Retinal pigment epithelial cell (primary cell): Measurements from ENCODE around the gene SIX3.

Experiments
- DNase-seq: peaks from one replicate; pipeline ENCODE4 v3.0.0-alpha.2; 2010; ENCODE audit warnings: low read depth
- H3K4me3 ChIP-seq: 2 replicates; pipeline ENCODE4 v1.5.1; 2011; ENCODE audit warnings: mild to moderate bottlenecking, low read length, control low read depth, moderate library complexity
- TF ChIP-seq, protein P1 (sequence below): conservative IDR thresholded peaks from 2 replicates; pipeline ENCODE4 v1.5.1; 2011; ENCODE audit warnings: low read depth, low read length, control low read depth, inconsistent platforms

The SIX3 gene

DNA sequence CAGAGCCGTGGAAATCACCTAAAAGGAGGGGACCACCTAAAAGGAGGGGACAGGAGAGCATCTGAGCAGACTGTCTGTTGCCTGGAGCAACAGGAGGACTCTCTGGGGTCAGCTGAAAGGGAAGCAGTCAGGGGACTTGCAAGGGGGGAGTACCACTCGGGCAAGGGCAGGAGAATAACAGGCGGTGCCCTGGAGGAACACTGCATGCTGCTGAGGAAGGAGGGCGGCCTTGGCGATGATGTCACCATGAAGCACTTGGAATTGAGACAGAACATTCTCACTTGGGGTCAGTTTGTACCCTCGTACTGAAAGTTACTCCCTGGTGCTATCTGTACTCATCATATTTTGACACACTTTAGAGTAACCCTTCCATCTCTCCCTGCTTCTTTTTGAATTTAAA, 18.4 kb downstream of the SIX3 start:
- no peak for DNase-seq
- H3K4me3 ChIP-seq: no peak overlapping the region
- TF ChIP-seq, protein P1, sequence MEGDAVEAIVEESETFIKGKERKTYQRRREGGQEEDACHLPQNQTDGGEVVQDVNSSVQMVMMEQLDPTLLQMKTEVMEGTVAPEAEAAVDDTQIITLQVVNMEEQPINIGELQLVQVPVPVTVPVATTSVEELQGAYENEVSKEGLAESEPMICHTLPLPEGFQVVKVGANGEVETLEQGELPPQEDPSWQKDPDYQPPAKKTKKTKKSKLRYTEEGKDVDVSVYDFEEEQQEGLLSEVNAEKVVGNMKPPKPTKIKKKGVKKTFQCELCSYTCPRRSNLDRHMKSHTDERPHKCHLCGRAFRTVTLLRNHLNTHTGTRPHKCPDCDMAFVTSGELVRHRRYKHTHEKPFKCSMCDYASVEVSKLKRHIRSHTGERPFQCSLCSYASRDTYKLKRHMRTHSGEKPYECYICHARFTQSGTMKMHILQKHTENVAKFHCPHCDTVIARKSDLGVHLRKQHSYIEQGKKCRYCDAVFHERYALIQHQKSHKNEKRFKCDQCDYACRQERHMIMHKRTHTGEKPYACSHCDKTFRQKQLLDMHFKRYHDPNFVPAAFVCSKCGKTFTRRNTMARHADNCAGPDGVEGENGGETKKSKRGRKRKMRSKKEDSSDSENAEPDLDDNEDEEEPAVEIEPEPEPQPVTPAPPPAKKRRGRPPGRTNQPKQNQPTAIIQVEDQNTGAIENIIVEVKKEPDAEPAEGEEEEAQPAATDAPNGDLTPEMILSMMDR: no peak

DNA sequence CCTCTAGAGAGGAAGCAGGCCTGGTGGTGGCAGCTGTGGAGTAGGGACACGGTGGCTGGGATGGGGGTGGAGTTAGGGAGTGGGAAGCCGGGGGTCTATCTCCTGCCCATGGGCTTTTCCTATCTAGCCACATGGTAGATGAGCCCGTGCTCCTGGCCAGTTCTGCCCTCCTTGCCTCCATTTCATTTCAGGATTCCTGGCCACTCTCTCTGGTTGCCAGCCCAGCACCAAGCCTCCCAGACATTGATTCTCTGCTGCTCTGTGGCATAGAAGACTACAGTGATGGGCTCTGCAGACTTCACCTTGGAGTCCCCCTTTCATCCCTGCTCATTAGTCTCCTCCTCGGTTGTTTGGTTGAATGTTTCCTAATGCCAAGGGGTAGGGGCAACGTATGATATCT, 19.4 kb downstream of the SIX3 start:
- TF ChIP-seq, protein P1: no peak
- H3K4me3 ChIP-seq: no peak overlapping the region
- no peak for DNase-seq

DNA sequence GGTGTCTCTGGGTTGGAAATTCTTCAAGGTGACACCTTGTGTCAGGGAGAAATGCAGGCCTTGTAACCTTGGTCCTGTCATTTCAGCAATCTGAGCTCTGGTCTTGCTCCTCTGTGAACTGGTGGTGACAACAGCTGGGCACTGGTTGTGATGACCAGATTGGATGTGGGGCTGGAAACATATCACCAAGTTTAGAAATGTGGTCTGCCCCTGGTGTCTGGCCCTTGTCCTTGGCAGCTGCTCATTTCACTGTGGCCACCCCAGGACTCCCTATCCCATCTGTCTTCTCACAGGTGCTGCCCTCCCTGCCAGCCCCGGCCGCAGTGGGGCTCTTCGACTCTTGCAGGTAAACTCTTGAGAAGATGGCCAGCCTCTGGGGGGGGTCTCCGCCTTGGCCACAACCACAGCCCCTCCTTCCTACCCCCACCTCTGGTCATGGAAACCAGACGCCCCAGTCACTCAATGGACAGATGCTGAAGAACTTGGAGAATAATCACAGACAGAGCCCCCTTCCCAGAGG, 20.7 kb downstream of the SIX3 start:
- no peak overlapping the region for H3K4me3 ChIP-seq
- TF ChIP-seq, protein P1: no peak
- DNase-seq: no peak

DNA sequence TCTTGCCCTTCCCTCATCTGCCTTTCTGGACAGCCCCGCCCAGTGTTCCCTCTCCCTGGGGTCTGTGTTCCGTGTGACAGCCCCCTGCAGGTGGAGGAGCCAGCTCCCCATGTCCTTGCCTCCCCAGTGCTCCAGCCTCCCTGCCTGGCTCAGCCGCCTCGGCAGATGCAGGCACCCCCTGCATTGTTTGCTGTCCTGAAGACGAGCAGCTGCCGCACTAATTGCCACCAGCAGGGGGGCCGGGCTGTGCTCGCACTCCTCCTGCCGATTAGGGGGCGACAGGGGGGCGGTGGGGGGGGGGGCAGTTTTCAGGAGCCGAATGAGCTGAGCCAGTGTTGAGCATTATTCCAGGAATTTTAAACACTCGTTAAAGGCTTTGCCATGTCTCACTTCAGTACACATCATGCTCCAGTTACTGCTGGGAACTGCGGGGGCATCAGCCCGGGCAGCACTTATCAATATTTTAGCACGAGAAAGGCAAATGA, 23.3 kb downstream of the SIX3 start:
- H3K4me3 ChIP-seq: no peak overlapping the region
- TF ChIP-seq, protein P1: peak; percentile 30
- DNase-seq: no peak

DNA sequence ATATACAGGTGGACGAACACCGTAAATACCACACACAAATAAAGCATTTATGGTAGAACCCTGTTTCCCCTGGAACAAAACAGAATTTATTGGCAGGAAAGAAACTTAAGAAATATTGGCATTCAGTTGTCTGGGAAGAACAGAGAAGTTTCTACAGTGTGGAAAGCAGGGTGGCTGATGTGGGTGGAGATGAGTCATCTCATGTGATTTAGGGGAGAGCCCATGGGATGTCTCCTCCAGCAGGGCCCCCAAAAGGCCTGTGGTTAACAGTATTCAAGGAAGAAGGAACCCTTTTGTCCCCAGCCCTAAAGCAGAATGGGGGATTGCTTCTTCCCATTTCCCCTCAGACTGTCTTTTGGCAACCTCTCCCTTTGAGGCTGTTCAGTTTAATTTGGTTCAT, 24.2 kb downstream of the SIX3 start:
- DNase-seq: no peak
- H3K4me3 ChIP-seq: no peak overlapping the region
- TF ChIP-seq, protein P1: no peak

DNA sequence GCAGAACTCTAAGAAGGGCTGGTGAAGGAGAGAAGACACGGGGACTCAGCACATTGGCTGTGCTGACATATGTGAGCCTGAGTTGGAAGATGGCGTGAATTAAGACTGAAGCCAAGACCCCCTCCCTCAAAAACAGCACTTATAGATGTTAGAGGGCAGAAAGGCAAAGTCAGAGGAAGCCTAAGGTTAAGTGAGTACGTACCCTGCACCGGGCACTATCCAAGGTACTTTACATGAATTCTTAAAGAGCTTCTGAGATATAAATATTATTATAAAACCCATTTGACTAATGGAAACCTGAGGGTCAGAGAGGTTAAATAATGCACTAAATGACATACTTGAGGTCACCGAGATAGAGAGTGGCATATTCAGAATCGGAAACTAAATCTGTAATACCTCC, 25.6 kb downstream of the SIX3 start:
- no peak for DNase-seq
- TF ChIP-seq, protein P1: no peak
- H3K4me3 ChIP-seq: no peak overlapping the region

DNA sequence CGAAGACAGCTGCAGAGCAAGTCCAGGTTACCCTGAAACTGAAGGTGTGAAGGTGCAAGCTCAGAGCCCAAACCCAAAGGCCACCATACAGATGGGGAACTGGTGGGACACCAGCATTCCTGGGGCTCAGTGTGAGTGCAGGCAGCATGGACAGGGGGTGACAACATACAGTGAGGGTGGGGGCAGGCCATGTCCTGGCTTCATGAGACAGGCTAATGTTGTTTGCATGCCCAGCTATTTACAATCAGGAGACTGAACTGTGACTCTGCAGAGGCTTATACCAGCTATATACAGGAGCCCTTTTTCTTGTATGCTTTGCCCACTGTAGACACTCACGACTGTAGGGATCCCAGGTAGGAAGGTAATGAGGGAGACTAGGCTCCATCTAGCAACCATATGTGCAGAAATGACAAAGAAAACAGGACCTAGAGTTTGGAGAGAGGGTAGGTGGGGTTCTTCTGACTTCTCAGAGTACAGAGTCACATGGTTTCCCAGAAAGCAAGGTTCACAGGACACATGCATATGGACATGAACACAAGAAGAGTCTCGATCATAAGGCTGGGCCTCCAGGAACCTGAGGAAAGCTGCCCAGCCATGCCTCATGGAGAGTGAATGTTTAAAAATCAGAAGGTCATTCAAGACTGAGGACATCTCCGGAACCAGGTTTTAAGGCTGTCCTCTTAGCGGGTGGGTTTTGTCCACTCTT, 26.4 kb downstream of the SIX3 start:
- no peak overlapping the region for H3K4me3 ChIP-seq
- no peak for DNase-seq
- TF ChIP-seq, protein P1: no peak
